T-cell (primary cell): ENCODE measurements around the gene LSP1. TPM values are rescaled to one million over a fixed set of nuclear protein-coding genes. Genes with fewer than 3 reads are reported as not detected.

Experiments used
- ATAC-seq, 4 experiments: fragments of 200-7000 bp in 3 of 4; fragments of 150-1000 bp in 1 of 4; cut with Tn5 transposase; replicated peaks in 1 of 4; 1 replicate in 3 of 4; 2 replicates in 1 of 4; pipeline ENCODE4 v1.10.0; 2021; ENCODE audit warnings: moderate library complexity in 3 of 4, mild to moderate bottlenecking in 2 of 4, moderate number of reproducible peaks in 1 of 4
- CTCF ChIA-PET, 2 donors: fragments of 300-600 bp; sonication (Branson Sonifier 250); formaldehyde crosslinking; loops; one replicate each; lab custom pipeline; 2022; ENCODE audit warnings: antibody characterized with exemption in 2 of 2; lab: Charles Lee
- POLR2A ChIA-PET, 2 donors: fragments of 300-600 bp; sonication (Branson Sonifier 250); formaldehyde crosslinking; loops; one replicate each; lab custom pipeline; 2022; ENCODE audit warnings: antibody characterized with exemption in 2 of 2; lab: Charles Lee
- DNase-seq, 35 experiments: peaks; one replicate each; pipeline versions ENCODE4 v3.0.0 to v3.0.0-alpha.2; 2013 to 2023
- H3K27ac ChIP-seq: one replicate; pipeline ENCODE4 v1.5.1; 2013; ENCODE audit warnings: low read length
- H3K27me3 ChIP-seq, 2 experiments: replicated peaks in 1 of 2; 1 replicate in 1 of 2; 2 replicates in 1 of 2; pipeline versions ENCODE4 v1.6.1 to v1.7.0; 2013; ENCODE audit warnings: low read length in 1 of 2, mixed read lengths in 1 of 2; ENCODE audit not compliant: control insufficient read depth in 2 of 2, insufficient read depth in 2 of 2; ENCODE audit errors: extremely low read depth in 1 of 2
- H3K36me3 ChIP-seq, 2 donors: 1 replicate in 1 of 2; 2 replicates in 1 of 2; pipeline versions ENCODE4 v1.6.1 to v1.7.0; 2013; ENCODE audit warnings: low read length in 1 of 2; ENCODE audit not compliant: control insufficient read depth in 2 of 2, insufficient read depth in 1 of 2; ENCODE audit errors: extremely low read depth in 1 of 2
- H3K4me1 ChIP-seq, 2 experiments: 1 replicate in 1 of 2; 2 replicates in 1 of 2; pipeline versions ENCODE4 v1.6.1 to v1.7.0; 2013; ENCODE audit warnings: low read length in 2 of 2, mixed read lengths in 1 of 2; ENCODE audit not compliant: insufficient read depth in 2 of 2, control insufficient read depth in 1 of 2; ENCODE audit errors: extremely low read depth in 1 of 2
- H3K4me3 ChIP-seq, 2 donors: 1 replicate in 1 of 2; 2 replicates in 1 of 2; pipeline versions ENCODE4 v1.5.1 to v1.7.0; 2013; ENCODE audit warnings: mild to moderate bottlenecking in 2 of 2, low read length in 1 of 2, moderate library complexity in 1 of 2; ENCODE audit not compliant: control insufficient read depth in 1 of 2; ENCODE audit errors: extremely low read depth in 1 of 2
- H3K9me3 ChIP-seq: 2 replicates; pipeline ENCODE4 v1.7.0; 2013
- H3K27ac Mint-ChIP-seq, 2 donors: one replicate each; pipeline ENCODE4 v1.8.0; 2020 to 2021; ENCODE audit warnings: mild to moderate bottlenecking in 2 of 2, mixed read lengths in 2 of 2
- H3K27me3 Mint-ChIP-seq, 2 donors: one replicate each; pipeline ENCODE4 v1.8.0; 2021 to 2022; ENCODE audit warnings: mixed read lengths in 2 of 2
- H3K36me3 Mint-ChIP-seq: one replicate; pipeline ENCODE4 v1.8.0; 2021; ENCODE audit warnings: mixed read lengths
- H3K4me1 Mint-ChIP-seq, 3 donors: one replicate each; pipeline ENCODE4 v1.8.0; 2020 to 2022; ENCODE audit warnings: mixed read lengths in 3 of 3, mild to moderate bottlenecking in 1 of 3
- H3K4me3 Mint-ChIP-seq, 3 donors: one replicate each; pipeline ENCODE4 v1.8.0; 2020 to 2022; ENCODE audit warnings: mild to moderate bottlenecking in 3 of 3, mixed read lengths in 3 of 3, moderate library complexity in 3 of 3
- H3K9me3 Mint-ChIP-seq, 3 donors: one replicate each; pipeline ENCODE4 v1.8.0; 2020 to 2022; ENCODE audit warnings: mixed read lengths in 3 of 3
- WGBS: methylation state at CpG from one replicate; pipeline ENCODE4 v1.1.5; 2013; ENCODE audit warnings: missing lambda C conversion rate; ENCODE audit not compliant: insufficient coverage; 5-methylcytosine and 5-hydroxymethylcytosine counted together
- total RNA-seq, 35 experiments: library from RNA in 6 of 35; stranded (reverse) in 6 of 35; fragments of 120-200 nt in 1 of 35; gene quantifications; one replicate each; pipeline versions ENCODE4 v1.2.1 to v1.2.4 and lab custom pipeline; 2013 to 2026

The LSP1 gene
- total RNA-seq, 5 donors from 2014 or later (not counting 1 experiment from before 2014, with no cell fraction given): 286 to 514 (median 375) TPM

DNA sequence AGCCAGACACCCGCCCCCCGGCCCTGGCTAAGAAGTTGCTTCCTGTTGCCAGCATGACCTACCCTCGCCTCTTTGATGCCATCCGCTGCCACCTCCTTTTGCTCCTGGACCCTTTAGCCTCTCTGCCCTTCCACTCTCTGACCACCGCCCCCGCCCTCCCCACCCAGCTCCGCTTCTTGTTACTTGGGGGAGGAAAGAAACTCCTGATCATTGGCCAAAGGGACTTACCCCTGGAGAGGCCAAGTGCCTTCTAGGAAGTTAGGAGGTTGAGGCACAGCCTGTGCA, 38.9 kb downstream of the LSP1 start, which contains the start of gene PRR33:
PRR33 (minus strand) TSS at position 65 of the 285 bp plus-strand sequence. CDS start 1,311 bp downstream, outside the sequence.
- ATAC-seq (no peak), DNase-seq (no peak)
- Mint-ChIP-seq H3K4me1 (peaks cover 48 to 53% (median 49%) of the 10 kb centered on the region in 3 donors), H3K27ac (peak within 1 kb of the TSS; percentile 46 to 61), H3K4me3 (peak within 1 kb of the TSS; percentile 4 to 76 (median 21)), H3K27me3 (no peaks in the 10 kb centered on the region), H3K36me3 (peaks cover 8% of the 10 kb centered on the region), H3K9me3 (peaks cover 0 to 5% (median 0%) of the 10 kb centered on the region in 3 donors)
- CTCF ChIA-PET: interaction anchor here (0.5 to 1.0 kb wide), 2 partner anchors 25 to 53 kb away, joined by 3 to 4 read pairs; partner anchors contain the start of gene TNNI2 (in 1 of the 2)
- POLR2A ChIA-PET: interaction anchor here in 1 of 2 donors (0.7 kb wide), 1 partner anchor 15 kb away, joined by 3 read pairs; no protein-coding TSS in a partner anchor
- Histone ChIP-seq H3K4me3 (peak within 1 kb of the TSS; percentile 44 to 67), H3K27me3 (no peaks in the 10 kb centered on the region), H3K36me3 (peaks cover 7 to 22% of the 10 kb centered on the region in 2 donors), H3K9me3 (no peaks in the 10 kb centered on the region), H3K27ac (peak within 1 kb of the TSS; percentile 65), H3K4me1 (peaks cover 22 to 53% of the 10 kb centered on the region in 2 experiments)
- 79% methylated on average over 2 of the region's 7 CpGs for WGBS

DNA sequence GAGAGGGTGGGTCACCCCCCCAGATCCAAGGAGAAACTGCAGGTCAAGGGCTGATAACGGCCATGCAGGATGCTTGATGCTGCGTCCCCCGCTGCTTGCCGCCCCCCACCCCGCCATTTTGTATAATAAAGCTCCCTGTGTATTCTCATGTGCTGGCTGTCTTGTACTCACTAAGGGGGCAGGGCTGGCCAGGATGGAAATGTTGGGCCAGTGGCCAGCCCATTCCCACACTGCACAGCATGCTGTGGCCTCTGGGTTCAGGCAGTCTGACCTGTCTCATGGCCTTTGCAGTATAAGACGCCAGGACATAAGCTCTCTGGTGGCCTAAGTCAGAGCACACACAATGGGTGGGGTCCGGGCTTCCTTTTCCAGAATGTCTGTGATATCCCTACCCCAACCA, 39.2 kb downstream of the LSP1 start:
- H3K4me3 Mint-ChIP-seq: peak overlapping the region in 2 of 3 donors; percentile 21 to 76
- no peak for DNase-seq
- H3K36me3 ChIP-seq: peaks cover 7 to 20% of the 10 kb centered on the region in 2 donors
- H3K9me3 Mint-ChIP-seq: peaks cover 0 to 5% (median 0%) of the 10 kb centered on the region in 3 donors
- H3K27ac Mint-ChIP-seq: peak overlapping the region in 1 of 2 donors; percentile 6
- H3K27me3 ChIP-seq: no peaks in the 10 kb centered on the region
- peaks cover 22 to 53% of the 10 kb centered on the region in 2 experiments for H3K4me1 ChIP-seq
- H3K9me3 ChIP-seq: no peaks in the 10 kb centered on the region
- ChIA-PET POLR2A (interaction anchor here in 1 of 2 donors (0.7 kb wide), 1 partner anchor 14 kb away, joined by 3 read pairs; no protein-coding TSS in a partner anchor), CTCF (interaction anchor here in 1 of 2 donors (0.5 to 0.6 kb wide), 2 partner anchors 10 to 53 kb away, joined by 3 to 4 read pairs; partner anchors contain the start of gene TNNI2)
- H3K27me3 Mint-ChIP-seq: no peaks in the 10 kb centered on the region
- peaks cover 8% of the 10 kb centered on the region for H3K36me3 Mint-ChIP-seq
- WGBS: 92% methylated on average over 5 of the region's 7 CpGs
- peaks cover 47 to 53% (median 48%) of the 10 kb centered on the region in 3 donors for H3K4me1 Mint-ChIP-seq
- no peak overlapping the region for H3K4me3 ChIP-seq
- no peak overlapping the region for H3K27ac ChIP-seq
- no peak for ATAC-seq

DNA sequence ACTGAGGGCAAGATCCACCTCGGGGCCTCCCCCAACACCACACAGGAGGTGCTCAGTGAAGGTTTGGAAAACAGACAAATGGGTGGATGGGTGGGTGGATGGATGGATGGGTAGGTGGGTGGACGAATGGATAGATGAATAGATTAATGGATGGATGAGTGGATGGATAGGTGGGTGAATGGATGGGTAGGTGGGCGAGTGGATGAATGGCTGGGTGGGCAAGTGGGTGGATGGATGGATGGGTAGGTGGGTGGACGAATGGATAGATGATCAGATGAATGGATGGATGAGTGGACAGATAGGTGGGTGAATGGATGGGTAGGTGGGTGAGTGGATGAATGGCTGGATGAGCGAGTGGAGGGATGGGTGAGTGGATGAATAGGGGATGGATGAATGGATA, 39.7 kb downstream of the LSP1 start:
- peaks cover 0 to 3% of the 10 kb centered on the region in 2 experiments for H3K27me3 ChIP-seq
- ChIA-PET POLR2A (no interaction called here), CTCF (interaction anchor here in 1 of 2 donors (0.6 kb wide), 1 partner anchor 10 kb away, joined by 3 read pairs; no protein-coding TSS in a partner anchor)
- peak overlapping the region in 1 of 2 donors; percentile 46 for H3K27ac Mint-ChIP-seq
- H3K27ac ChIP-seq: no peak overlapping the region
- H3K9me3 Mint-ChIP-seq: peaks cover 0 to 5% (median 0%) of the 10 kb centered on the region in 3 donors
- 85% methylated on average over 4 of the region's 5 CpGs for WGBS
- no peak for DNase-seq
- no peak for ATAC-seq
- peaks cover 22 to 49% of the 10 kb centered on the region in 2 experiments for H3K4me1 ChIP-seq
- H3K4me3 ChIP-seq: no peak overlapping the region
- no peaks in the 10 kb centered on the region for H3K9me3 ChIP-seq
- peaks cover 7 to 16% of the 10 kb centered on the region in 2 donors for H3K36me3 ChIP-seq
- peaks cover 1 to 2% of the 10 kb centered on the region in 2 donors for H3K27me3 Mint-ChIP-seq
- peak overlapping the region in 1 of 3 donors; percentile 76 for H3K4me3 Mint-ChIP-seq
- peaks cover 8% of the 10 kb centered on the region for H3K36me3 Mint-ChIP-seq
- peaks cover 42 to 53% (median 48%) of the 10 kb centered on the region in 3 donors for H3K4me1 Mint-ChIP-seq

DNA sequence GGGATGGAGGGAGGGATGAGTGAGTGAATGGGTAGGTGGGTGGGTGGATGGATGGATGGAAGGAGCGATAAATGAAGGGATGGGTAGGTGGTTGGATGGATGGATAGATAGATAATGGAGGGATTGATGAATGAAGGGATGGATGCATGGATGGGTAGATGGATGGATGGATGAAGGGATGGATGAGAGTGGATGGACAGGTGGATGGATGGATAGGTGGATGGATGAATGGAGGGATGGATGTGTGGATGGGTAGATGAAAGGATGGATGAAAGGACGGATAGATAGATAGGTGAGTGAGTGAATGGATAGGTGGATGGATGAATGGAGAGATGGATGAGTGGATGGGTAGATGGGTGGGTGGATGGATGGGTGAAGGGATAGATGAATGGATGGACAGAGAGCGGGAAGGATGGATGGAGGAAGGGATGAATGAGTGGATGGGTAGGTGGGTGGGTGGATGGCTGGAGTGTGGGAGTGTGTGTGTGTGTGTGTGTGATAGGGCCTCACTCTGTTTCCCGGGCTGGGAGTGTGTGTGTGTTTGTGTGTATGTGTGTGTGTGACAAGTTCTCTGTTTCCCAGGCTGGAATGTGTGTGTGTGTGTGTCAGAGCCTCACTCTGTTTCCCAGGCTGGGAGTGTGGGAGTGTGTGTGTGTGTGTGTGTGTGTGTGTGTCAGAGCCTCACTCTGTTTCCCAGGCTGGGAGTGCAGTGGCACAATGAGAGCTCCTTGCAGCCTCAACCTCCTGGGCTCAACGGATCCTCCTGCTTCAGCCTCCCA, 40.9 kb downstream of the LSP1 start:
- Mint-ChIP-seq H3K9me3 (peaks cover 0 to 5% (median 0%) of the 10 kb centered on the region in 3 donors), H3K4me3 (no peak overlapping the region), H3K4me1 (peaks cover 30 to 41% (median 41%) of the 10 kb centered on the region in 3 donors), H3K36me3 (peaks cover 2% of the 10 kb centered on the region), H3K27me3 (peaks cover 4 to 6% of the 10 kb centered on the region in 2 donors), H3K27ac (no peak overlapping the region)
- POLR2A ChIA-PET: no interaction called here
- CTCF ChIA-PET: no interaction called here
- Histone ChIP-seq H3K4me1 (peaks cover 15 to 37% of the 10 kb centered on the region in 2 experiments), H3K4me3 (no peak overlapping the region), H3K9me3 (no peaks in the 10 kb centered on the region), H3K27ac (no peak overlapping the region), H3K36me3 (peaks cover 0 to 11% of the 10 kb centered on the region in 2 donors), H3K27me3 (peaks cover 0 to 12% of the 10 kb centered on the region in 2 experiments)
- 88% methylated on average over 4 of the region's 5 CpGs for WGBS
- DNase-seq (no peak), ATAC-seq (no peak)

DNA sequence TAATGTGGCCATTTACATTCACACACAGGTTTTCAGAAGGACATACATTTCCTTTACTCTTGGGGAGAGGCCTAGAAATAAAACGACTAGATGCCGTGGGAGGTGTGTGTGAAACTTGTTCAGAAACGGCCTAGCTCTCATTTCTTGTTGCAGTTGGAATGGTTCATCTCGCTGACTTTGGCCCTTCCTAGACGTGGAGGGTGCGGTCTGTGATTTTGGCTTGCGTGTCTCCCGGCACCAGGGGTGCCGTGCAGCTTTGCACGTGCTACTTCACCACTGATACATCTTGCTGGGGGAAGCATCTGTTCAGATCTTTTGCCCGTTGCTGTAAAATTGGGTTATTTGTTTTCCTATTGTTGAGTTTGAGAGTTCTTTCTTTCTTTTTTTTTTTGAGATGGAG, 41.9 kb downstream of the LSP1 start:
- peaks cover 0 to 7% of the 10 kb centered on the region in 2 donors for H3K36me3 ChIP-seq
- H3K4me3 Mint-ChIP-seq: no peak overlapping the region
- peaks cover 0 to 5% (median 0%) of the 10 kb centered on the region in 3 donors for H3K9me3 Mint-ChIP-seq
- H3K36me3 Mint-ChIP-seq: no peaks in the 10 kb centered on the region
- H3K4me1 Mint-ChIP-seq: peaks cover 22 to 33% (median 31%) of the 10 kb centered on the region in 3 donors
- DNase-seq: no peak
- no peak overlapping the region for H3K4me3 ChIP-seq
- peaks cover 9 to 27% of the 10 kb centered on the region in 2 experiments for H3K4me1 ChIP-seq
- 71% methylated on average over 6 of the region's 11 CpGs for WGBS
- no peak overlapping the region for H3K27ac ChIP-seq
- POLR2A ChIA-PET: no interaction called here
- no peaks in the 10 kb centered on the region for H3K9me3 ChIP-seq
- no peak overlapping the region for H3K27ac Mint-ChIP-seq
- H3K27me3 ChIP-seq: peaks cover 0 to 12% of the 10 kb centered on the region in 2 experiments
- H3K27me3 Mint-ChIP-seq: peaks cover 10% of the 10 kb centered on the region in 2 donors
- CTCF ChIA-PET: no interaction called here
- no peak for ATAC-seq

DNA sequence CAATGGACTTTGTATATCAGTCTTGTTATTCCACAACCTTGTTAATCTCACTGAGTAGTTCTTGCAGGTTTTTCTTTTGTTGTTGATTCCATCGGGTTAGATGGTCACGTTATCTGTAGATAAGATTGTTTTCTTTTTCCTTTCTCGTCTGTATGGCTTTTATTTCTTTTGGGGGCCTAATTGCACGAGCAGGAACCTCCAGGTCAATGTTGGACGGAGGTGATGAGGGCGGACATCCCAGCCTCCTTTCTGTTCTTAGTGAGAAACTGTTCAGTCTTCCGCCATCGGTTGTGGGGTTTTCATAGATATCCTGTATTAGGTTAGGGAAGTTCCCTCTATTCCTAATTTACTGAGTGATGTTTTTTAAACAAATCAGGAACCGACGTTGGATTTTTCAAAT, 43.6 kb downstream of the LSP1 start:
- no peaks in the 10 kb centered on the region for H3K36me3 Mint-ChIP-seq
- DNase-seq (no peak), ATAC-seq (no peak)
- H3K4me3 Mint-ChIP-seq: no peak overlapping the region
- H3K27me3 Mint-ChIP-seq: peaks cover 10% of the 10 kb centered on the region in 2 donors
- peaks cover 6 to 10% of the 10 kb centered on the region in 2 experiments for H3K4me1 ChIP-seq
- H3K27ac ChIP-seq: no peak overlapping the region
- no peak overlapping the region for H3K27ac Mint-ChIP-seq
- H3K27me3 ChIP-seq: peaks cover 0 to 12% of the 10 kb centered on the region in 2 experiments
- POLR2A ChIA-PET: no interaction called here
- H3K4me1 Mint-ChIP-seq: peaks cover 6 to 24% (median 17%) of the 10 kb centered on the region in 3 donors
- CTCF ChIA-PET: interaction anchor here in 1 of 2 donors (1.5 kb wide), 1 partner anchor 255 kb away, joined by 4 read pairs; no protein-coding TSS in a partner anchor
- peaks cover 0 to 4% of the 10 kb centered on the region in 2 donors for H3K36me3 ChIP-seq
- no peaks in the 10 kb centered on the region for H3K9me3 ChIP-seq
- no peak overlapping the region for H3K4me3 ChIP-seq
- WGBS: no CpG with 5 or more reads among the region's 10 CpGs
- peaks cover 0 to 5% (median 0%) of the 10 kb centered on the region in 3 donors for H3K9me3 Mint-ChIP-seq
